Ascending aorta (tissue), 2 donors: ENCODE data around the gene PDCL3. TPM values are rescaled to one million over a fixed set of nuclear protein-coding genes. Genes with fewer than 3 reads are reported as not detected.
A peak's percentile ranks its signal among the peaks of the same experiment; 100 is the strongest.

ENCODE experiments used
- DNase-seq, 2 donors: peaks; one replicate each; pipeline ENCODE4 v3.0.0-alpha.2; 2019; ENCODE audit warnings: low spot score in 2 of 2
- H3K27ac ChIP-seq, 2 donors: fragments of 200-600 bp; sonication (generic); one replicate each; pipeline ENCODE4 v1.5.1; 2016 to 2017; ENCODE audit warnings: mild to moderate bottlenecking in 1 of 2
- H3K27me3 ChIP-seq: fragments of 200-600 bp; sonication (generic); one replicate; pipeline ENCODE4 v1.5.1; 2017
- H3K36me3 ChIP-seq, 2 donors: fragments of 200-600 bp; sonication (generic); one replicate each; pipeline ENCODE4 v1.5.1; 2016
- H3K4me1 ChIP-seq, 2 donors: fragments of 200-600 bp; sonication (generic); one replicate each; pipeline ENCODE4 v1.5.1; 2016 to 2017; ENCODE audit warnings: mild to moderate bottlenecking in 1 of 2
- H3K4me3 ChIP-seq, 2 donors: fragments of 200-600 bp; sonication (generic); one replicate each; pipeline ENCODE4 v1.5.1; 2016 to 2017; ENCODE audit warnings: mild to moderate bottlenecking in 1 of 2
- H3K9me3 ChIP-seq, 2 donors: fragments of 200-600 bp; sonication (generic); one replicate each; pipeline ENCODE4 v1.5.1; 2016
- CTCF ChIP-seq, 3 experiments: fragments of 200-600 bp in 2 of 3; fragments of 450-650 bp in 1 of 3; sonication (generic) in 2 of 3; IDR thresholded peaks; one replicate each; pipeline ENCODE4 v1.5.1; 2016 to 2019; ENCODE audit warnings: antibody characterized with exemption in 3 of 3, mild to moderate bottlenecking in 1 of 3, moderate library complexity in 1 of 3
- intact Hi-C: fragments of 100-400 bp; cut with DNase I; formaldehyde crosslinking; loops from one replicate; pipeline ENCODE4 v1.15.1; 2023
- total RNA-seq: library from RNA; depleted of rRNA; stranded (reverse); fragments of >200 nt; gene quantifications from one replicate; pipeline ENCODE4 v1.1.0, GENCODE V29; 2016

Gene PDCL3
- total RNA-seq, 1 donor from 2014 or later: 8.1 TPM

- H3K27me3 ChIP-seq: no peaks in the 10 kb centered on the region
- no peak overlapping the region for H3K27ac ChIP-seq
- H3K4me1 ChIP-seq: no peaks in the 10 kb centered on the region
- DNase-seq: no peak
- intact Hi-C loops: no loop called here
- no peaks in the 10 kb centered on the region for H3K36me3 ChIP-seq
- no peak overlapping the region for H3K4me3 ChIP-seq
- no peak for TF ChIP-seq CTCF (IDR thresholded peaks at IDR 0.05)
- H3K9me3 ChIP-seq: no peaks in the 10 kb centered on the region
Measured at GRCh38 chr2:100612388-100613000, 49.7 kb downstream of the PDCL3 start.

GRCh38 chr2:100613719-100614118 lies 50.9 kb downstream of the PDCL3 start:
- H3K4me1 ChIP-seq: no peaks in the 10 kb centered on the region
- H3K36me3 ChIP-seq: no peaks in the 10 kb centered on the region
- no peak for TF ChIP-seq CTCF (IDR thresholded peaks at IDR 0.05)
- no peak overlapping the region for H3K4me3 ChIP-seq
- H3K27ac ChIP-seq: no peak overlapping the region
- no peaks in the 10 kb centered on the region for H3K9me3 ChIP-seq
- intact Hi-C loops: no loop called here
- no peaks in the 10 kb centered on the region for H3K27me3 ChIP-seq
- no peak for DNase-seq

GRCh38 chr2:100614455-100615000 lies 51.7 kb downstream of the PDCL3 start:
- no peaks in the 10 kb centered on the region for H3K9me3 ChIP-seq
- H3K4me1 ChIP-seq: no peaks in the 10 kb centered on the region
- DNase-seq: no peak
- no peak overlapping the region for H3K27ac ChIP-seq
- no peak for TF ChIP-seq CTCF (IDR thresholded peaks at IDR 0.05)
- no peak overlapping the region for H3K4me3 ChIP-seq
- H3K36me3 ChIP-seq: no peaks in the 10 kb centered on the region
- no peaks in the 10 kb centered on the region for H3K27me3 ChIP-seq
- intact Hi-C loops: no loop called here

GRCh38 chr2:100615471-100615870 lies 52.7 kb downstream of the PDCL3 start:
- no peak for TF ChIP-seq CTCF (IDR thresholded peaks at IDR 0.05)
- Histone ChIP-seq H3K36me3 (no peaks in the 10 kb centered on the region), H3K4me1 (no peaks in the 10 kb centered on the region), H3K27me3 (no peaks in the 10 kb centered on the region), H3K9me3 (no peaks in the 10 kb centered on the region), H3K27ac (no peak overlapping the region), H3K4me3 (no peak overlapping the region)
- no peak for DNase-seq
- intact Hi-C loops: no loop called here

GRCh38 chr2:100615886-100616285 lies 53.1 kb downstream of the PDCL3 start:
- DNase-seq: peak in 1 of 2 donors; percentile 53
- Histone ChIP-seq H3K4me3 (no peak overlapping the region), H3K9me3 (no peaks in the 10 kb centered on the region), H3K36me3 (no peaks in the 10 kb centered on the region), H3K27me3 (no peaks in the 10 kb centered on the region), H3K27ac (no peak overlapping the region), H3K4me1 (no peaks in the 10 kb centered on the region)
- intact Hi-C loops: no loop called here
- TF ChIP-seq CTCF (IDR thresholded peaks at IDR 0.05): no peak
